SU-DHL-6 (cell line): ENCODE results near the gene SMARCD3.

Experiments
- H2AFZ ChIP-seq: fragments of 200-600 bp; sonication (generic); 2 replicates; pipeline ENCODE4 v1.6.1; 2014; ENCODE audit warnings: low read depth, mild to moderate bottlenecking, moderate library complexity, mixed read lengths, antibody characterized with exemption, low read length; ENCODE audit not compliant: severe bottlenecking
- H3F3A ChIP-seq: fragments of 200-600 bp; shearing (Covaris generic); 2 replicates; pipeline ENCODE4 v1.6.0; 2016; ENCODE audit warnings: antibody characterized with exemption, mild to moderate bottlenecking; ENCODE audit not compliant: insufficient read depth
- H3K27ac ChIP-seq: fragments of 200-600 bp; sonication (generic); 2 replicates; pipeline ENCODE4 v1.5.1; 2016; ENCODE audit warnings: low read depth, mild to moderate bottlenecking, low read length, moderate library complexity, mixed read lengths
- H3K27me3 ChIP-seq: fragments of 200-600 bp; sonication (generic), shearing (Covaris generic); 2 replicates; pipeline ENCODE4 v1.6.0; 2014; ENCODE audit warnings: mild to moderate bottlenecking, low read length
- H3K36me3 ChIP-seq: fragments of 200-600 bp; sonication (generic); 2 replicates; pipeline ENCODE4 v1.6.1; 2014; ENCODE audit warnings: mild to moderate bottlenecking, low read length, mixed read lengths
- H3K4me2 ChIP-seq: fragments of 300-600, 200-600 bp; shearing (Covaris generic), sonication (generic); 2 replicates; pipeline ENCODE4 v1.6.0; 2014; ENCODE audit warnings: low read length, low read depth, mild to moderate bottlenecking; ENCODE audit not compliant: poor library complexity, severe bottlenecking
- H3K4me3 ChIP-seq: fragments of 200-600 bp; sonication (generic); 2 replicates; pipeline ENCODE4 v1.5.1; 2014; ENCODE audit warnings: antibody characterized with exemption, low read length, mild to moderate bottlenecking, mixed read lengths; ENCODE audit not compliant: insufficient read depth, poor library complexity, severe bottlenecking
- H3K79me2 ChIP-seq: fragments of 200-600 bp; sonication (generic); 2 replicates; pipeline ENCODE4 v1.6.1; 2014; ENCODE audit warnings: mild to moderate bottlenecking, low read length, moderate library complexity; ENCODE audit not compliant: insufficient read depth
- H3K9ac ChIP-seq: fragments of 200-600 bp; sonication (generic); 2 replicates; pipeline ENCODE4 v1.7.0; 2014; ENCODE audit warnings: mild to moderate bottlenecking, low read length
- H3K9me2 ChIP-seq: fragments of 200-600 bp; sonication (generic); replicated peaks from 2 replicates; pipeline ENCODE4 v1.6.1; 2014; ENCODE audit warnings: low read length; ENCODE audit not compliant: insufficient read depth
- H3K9me3 ChIP-seq: fragments of 200-600 bp; sonication (generic); 2 replicates; pipeline ENCODE4 v1.6.1; 2014; ENCODE audit warnings: low read length, mixed read lengths; ENCODE audit not compliant: insufficient read depth
- H4K20me1 ChIP-seq: fragments of 200-600 bp; sonication (generic); 2 replicates; pipeline ENCODE4 v1.6.1; 2014; ENCODE audit warnings: low read depth, mild to moderate bottlenecking, antibody characterized with exemption, low read length, moderate library complexity, mixed read lengths
- CTCF ChIP-seq: fragments of 200-600 bp; sonication (generic); IDR thresholded peaks from one replicate; pipeline ENCODE4 v1.5.1; 2017; ENCODE audit warnings: antibody characterized with exemption, mild to moderate bottlenecking, low read length, moderate library complexity; ENCODE audit not compliant: insufficient read depth, poor library complexity, severe bottlenecking
- EZH2phosphoT487 ChIP-seq: fragments of 200-600 bp; sonication (generic), shearing (Covaris generic); conservative IDR thresholded peaks from 2 replicates; pipeline ENCODE4 v1.6.1; 2018; ENCODE audit warnings: mild to moderate bottlenecking, antibody characterized with exemption, low read length, moderate library complexity, mixed read lengths

Gene SMARCD3

GRCh38 chr7:151276666-151277590 lies 28.4 kb upstream of the SMARCD3 start:
- H3K27me3 ChIP-seq = no peaks in the 10 kb centered on the region
- no peaks in the 10 kb centered on the region for H3K36me3 ChIP-seq
- TF ChIP-seq CTCF = no peak
- TF ChIP-seq EZH2phosphoT487 = no peak
- H2AFZ ChIP-seq = peak overlapping the region; percentile 80
- H3K9me2 ChIP-seq = no peaks in the 10 kb centered on the region
- H3K79me2 ChIP-seq = no peaks in the 10 kb centered on the region
- no peaks in the 10 kb centered on the region for H3F3A ChIP-seq
- H3K4me2 ChIP-seq = peak overlapping the region; percentile 36
- H3K27ac ChIP-seq = no peak overlapping the region
- no peak overlapping the region; the same call in 1 of the 2 replicates for H3K9ac ChIP-seq
- no peak overlapping the region for H3K4me3 ChIP-seq
- H4K20me1 ChIP-seq = no peaks in the 10 kb centered on the region
- no peaks in the 10 kb centered on the region for H3K9me3 ChIP-seq

GRCh38 chr7:151275813-151276577 lies 27.5 kb upstream of the SMARCD3 start:
- H3F3A ChIP-seq = no peaks in the 10 kb centered on the region
- no peak overlapping the region for H3K4me3 ChIP-seq
- H3K27me3 ChIP-seq = no peaks in the 10 kb centered on the region
- H3K4me2 ChIP-seq = peak overlapping the region; percentile 36
- no peaks in the 10 kb centered on the region for H4K20me1 ChIP-seq
- H2AFZ ChIP-seq = no peak overlapping the region
- no peaks in the 10 kb centered on the region for H3K79me2 ChIP-seq
- H3K27ac ChIP-seq = no peak overlapping the region
- TF ChIP-seq CTCF (no peak), EZH2phosphoT487 (no peak)
- no peaks in the 10 kb centered on the region for H3K9me2 ChIP-seq
- no peak overlapping the region for H3K9ac ChIP-seq
- H3K9me3 ChIP-seq = no peaks in the 10 kb centered on the region
- H3K36me3 ChIP-seq = no peaks in the 10 kb centered on the region

- H3F3A ChIP-seq = no peaks in the 10 kb centered on the region
- no peaks in the 10 kb centered on the region for H3K36me3 ChIP-seq
- no peak overlapping the region for H2AFZ ChIP-seq
- no peaks in the 10 kb centered on the region for H4K20me1 ChIP-seq
- H3K27ac ChIP-seq = no peak overlapping the region
- H3K9me2 ChIP-seq = no peaks in the 10 kb centered on the region
- no peak overlapping the region for H3K4me2 ChIP-seq
- TF ChIP-seq EZH2phosphoT487 = no peak
- TF ChIP-seq CTCF = no peak
- no peaks in the 10 kb centered on the region for H3K27me3 ChIP-seq
- H3K9ac ChIP-seq = no peak overlapping the region
- no peak overlapping the region for H3K4me3 ChIP-seq
- H3K9me3 ChIP-seq = no peaks in the 10 kb centered on the region
- no peaks in the 10 kb centered on the region for H3K79me2 ChIP-seq
These were observed 26.7 kb upstream of the SMARCD3 start for GRCh38 chr7:151274936-151275812.
